HepG2 (cell line): Measurements from ENCODE around the gene CCNG1. TPM values are rescaled to one million over a fixed set of nuclear protein-coding genes. Genes with fewer than 3 reads are reported as not detected.
A peak's percentile ranks its signal among the peaks of the same experiment; 100 is the strongest.

ENCODE experiments used
- ATAC-seq: fragments of 200-7000 bp; cut with Tn5 transposase; 3 replicates; pipeline ENCODE4 v1.9.1; 2020; ENCODE audit warnings: mild to moderate bottlenecking, moderate library complexity
- BruUV-seq: library from RNA; stranded (reverse); fragments of 400-500 nt; replicated peaks from 2 replicates; lab custom pipeline; 2021; lab: Mats Ljungman, UMichigan
- CTCF ChIA-PET: fragments of 300-600 bp; formaldehyde crosslinking; extraction: SDS; loops from one replicate; lab custom pipeline; 2021; ENCODE audit warnings: low total read pairs, inconsistent platforms, low intra/inter-chr PET ratio; lab: Yijun Ruan, JAX
- POLR2A ChIA-PET: fragments of 350-600 bp; sonication (Branson Sonifier 250); formaldehyde crosslinking; loops from one replicate; lab custom pipeline; 2020; ENCODE audit warnings: antibody characterized with exemption, inconsistent platforms; lab: Yijun Ruan, JAX
- DNase-seq: peaks from one replicate; pipeline ENCODE4 v3.0.0-alpha.2; 2015; ENCODE audit warnings: low spot score
- FAIRE-seq: peaks from 3 replicates; lab custom pipeline; 2011; peaks lifted over from hg19 to GRCh38; lab: Jason Lieb, UNC
- H2AFZ ChIP-seq: one replicate; pipeline ENCODE4 v1.6.1; 2011; ENCODE audit warnings: low read length, inconsistent platforms
- H3K27ac ChIP-seq: fragments of 300-600 bp; 3 replicates; pipeline ENCODE4 v1.8.0; 2011; ENCODE audit warnings: mixed run types, mild to moderate bottlenecking, mixed read lengths, low read length, inconsistent platforms; ENCODE audit not compliant: insufficient read depth; ENCODE audit errors: extremely low read length
- H3K27me3 ChIP-seq, 2 experiments: fragments of 200-600 bp in 1 of 2; 2 replicates in 1 of 2; 3 replicates in 1 of 2; pipeline versions ENCODE4 v1.6.0 to v1.8.0; 2011; ENCODE audit warnings: low read length in 2 of 2, mild to moderate bottlenecking in 2 of 2, moderate library complexity in 2 of 2, inconsistent platforms in 1 of 2; ENCODE audit not compliant: insufficient read depth in 2 of 2, control insufficient read depth in 1 of 2
- H3K36me3 ChIP-seq, 2 experiments: fragments of 200-600 bp in 1 of 2; replicated peaks in 1 of 2; 2 replicates in 1 of 2; 3 replicates in 1 of 2; pipeline versions ENCODE4 v1.5.1 to v1.8.0; 2011; ENCODE audit warnings: low read length in 2 of 2, inconsistent platforms in 1 of 2; ENCODE audit not compliant: insufficient read depth in 2 of 2, control insufficient read depth in 1 of 2
- H3K4me1 ChIP-seq: 2 replicates; pipeline ENCODE4 v1.5.1; 2012; ENCODE audit warnings: low read length, inconsistent platforms; ENCODE audit not compliant: insufficient read depth
- H3K4me2 ChIP-seq: 2 replicates; pipeline ENCODE4 v1.6.0; 2011; ENCODE audit warnings: low read depth, low read length, inconsistent platforms
- H3K4me3 ChIP-seq, 3 experiments: fragments of 200-600 bp in 1 of 3; sonication (generic), shearing (Covaris generic) in 1 of 3; replicated peaks in 1 of 3; 2 replicates each; pipeline ENCODE4 v1.5.1; 2011 to 2016; ENCODE audit warnings: low read length in 3 of 3, inconsistent platforms in 2 of 3, low read depth in 2 of 3, mild to moderate bottlenecking in 2 of 3, control low read depth in 1 of 3, mixed read lengths in 1 of 3; ENCODE audit not compliant: insufficient read depth in 1 of 3
- H3K79me2 ChIP-seq: one replicate; pipeline ENCODE4 v1.6.1; 2011; ENCODE audit warnings: low read length, inconsistent platforms; ENCODE audit not compliant: insufficient read depth
- H3K9ac ChIP-seq: 2 replicates; pipeline ENCODE4 v1.6.0; 2011; ENCODE audit warnings: mild to moderate bottlenecking, low read depth, low read length, inconsistent platforms; ENCODE audit not compliant: insufficient read depth
- H3K9me3 ChIP-seq: 2 replicates; pipeline ENCODE4 v1.5.1; 2012; ENCODE audit warnings: mild to moderate bottlenecking, low read length
- H4K20me1 ChIP-seq: 2 replicates; pipeline ENCODE4 v1.6.0; 2011; ENCODE audit warnings: inconsistent platforms, mild to moderate bottlenecking, low read length, moderate library complexity; ENCODE audit not compliant: insufficient read depth
- BORCS8-MEF2B ChIP-seq: sonication (generic); formaldehyde crosslinking; IDR thresholded peaks from 2 replicates; pipeline ENCODE4 v1.8.0; 2022; ENCODE audit warnings: mild to moderate bottlenecking, missing genetic modification reagents
- FIP1L1 ChIP-seq: fragments of 200-400 bp; formaldehyde crosslinking; IDR thresholded peaks from 2 replicates; pipeline ENCODE4 v1.6.1; 2018; ENCODE audit warnings: low read depth, mild to moderate bottlenecking, low read length, moderate library complexity, borderline replicate concordance; ENCODE audit not compliant: insufficient read depth
- KDM2A ChIP-seq: sonication (generic); formaldehyde crosslinking; IDR thresholded peaks from 2 replicates; pipeline ENCODE4 v1.4.0; 2020; ENCODE audit warnings: low read depth, missing genetic modification reagents, borderline replicate concordance
- KDM4B ChIP-seq: sonication (generic); formaldehyde crosslinking; IDR thresholded peaks from 2 replicates; pipeline ENCODE4 v1.4.0; 2020; ENCODE audit warnings: missing genetic modification reagents
- KLF6 ChIP-seq: IDR thresholded peaks from 2 replicates; pipeline ENCODE4 v1.8.0; 2016; ENCODE audit warnings: missing biosample characterization, missing genetic modification reagents
- KMT2B ChIP-seq: IDR thresholded peaks from 2 replicates; pipeline ENCODE4 v1.6.1; 2016; ENCODE audit warnings: missing genetic modification reagents, missing compliant biosample characterization
- LCORL ChIP-seq, 2 experiments: fragments of 450-650 bp in 1 of 2; sonication (generic) in 1 of 2; formaldehyde crosslinking in 1 of 2; IDR thresholded peaks; 2 replicates each; pipeline versions ENCODE4 v1.5.0 to v1.6.1; 2017 to 2020; ENCODE audit warnings: antibody characterized with exemption in 1 of 2, missing genetic modification reagents in 1 of 2
- MED1 ChIP-seq: sonication (generic); formaldehyde crosslinking; IDR thresholded peaks from 2 replicates; pipeline ENCODE4 v1.4.0; 2020; ENCODE audit warnings: missing genetic modification reagents
- NCOA2 ChIP-seq: sonication (generic); formaldehyde crosslinking; IDR thresholded peaks from 2 replicates; pipeline ENCODE4 v1.8.0; 2022; ENCODE audit warnings: inconsistent platforms
- NCOR1 ChIP-seq: fragments of 200-600 bp; sonication (generic); IDR thresholded peaks from 2 replicates; pipeline ENCODE4 v1.7.0; 2017; ENCODE audit warnings: antibody characterized with exemption, low read length, borderline replicate concordance
- NR2F1 ChIP-seq, 2 experiments: fragments of 450-650 bp in 1 of 2; formaldehyde crosslinking in 1 of 2; IDR thresholded peaks; 2 replicates each; pipeline versions ENCODE4 v1.5.0 to v1.6.1; 2016 to 2020; ENCODE audit warnings: mild to moderate bottlenecking in 1 of 2, missing compliant biosample characterization in 1 of 2, missing genetic modification reagents in 1 of 2, moderate library complexity in 1 of 2
- NR2F6 ChIP-seq, 2 experiments: IDR thresholded peaks; 2 replicates each; pipeline ENCODE4 v1.6.1; 2016; ENCODE audit warnings: antibody characterized with exemption in 1 of 2, mild to moderate bottlenecking in 1 of 2
- RBFOX2 ChIP-seq: fragments of 200-400 bp; formaldehyde crosslinking; IDR thresholded peaks from 2 replicates; pipeline ENCODE4 v1.6.1; 2017; ENCODE audit warnings: low read depth, mild to moderate bottlenecking, low read length
- RFXANK ChIP-seq: IDR thresholded peaks from 2 replicates; pipeline ENCODE4 v1.6.1; 2016
- RFXAP ChIP-seq: sonication (generic); formaldehyde crosslinking; IDR thresholded peaks from 2 replicates; pipeline ENCODE4 v1.4.0; 2020; ENCODE audit warnings: missing genetic modification reagents, borderline replicate concordance
- SIN3A ChIP-seq: IDR thresholded peaks from 2 replicates; pipeline ENCODE4 v1.6.1; 2011; ENCODE audit warnings: low read depth, mild to moderate bottlenecking, control low read depth, low read length, borderline replicate concordance
- SMARCE1 ChIP-seq: fragments of 450-650 bp; IDR thresholded peaks from 2 replicates; pipeline ENCODE4 v1.6.1; 2017; ENCODE audit warnings: borderline replicate concordance
- ZBTB10 ChIP-seq: sonication (generic); formaldehyde crosslinking; IDR thresholded peaks from 2 replicates; pipeline ENCODE4 v1.4.0; 2020; ENCODE audit warnings: missing genetic modification reagents, borderline replicate concordance
- ZEB1 ChIP-seq: IDR thresholded peaks from 2 replicates; pipeline ENCODE4 v1.6.1; 2012; ENCODE audit warnings: mild to moderate bottlenecking, low read depth, inconsistent platforms; ENCODE audit not compliant: insufficient replicate concordance
- ZNF234 ChIP-seq: sonication (generic); formaldehyde crosslinking; conservative IDR thresholded peaks from 2 replicates; pipeline ENCODE4 v1.5.1; 2020; ENCODE audit warnings: mild to moderate bottlenecking, missing genetic modification reagents
- ZNF3 ChIP-seq: IDR thresholded peaks from 2 replicates; pipeline ENCODE4 v1.7.0; 2017; ENCODE audit warnings: inconsistent platforms
- ZNF317 ChIP-seq: sonication (generic); formaldehyde crosslinking; IDR thresholded peaks from 2 replicates; pipeline ENCODE4 v1.5.0; 2020; ENCODE audit warnings: mild to moderate bottlenecking, missing genetic modification reagents
- ZNF552 ChIP-seq: sonication (generic); formaldehyde crosslinking; IDR thresholded peaks from 2 replicates; pipeline ENCODE4 v1.9.0; 2022; ENCODE audit warnings: missing genetic modification reagents, mild to moderate bottlenecking, borderline replicate concordance
- ZNF776 ChIP-seq: sonication (generic); formaldehyde crosslinking; IDR thresholded peaks from 2 replicates; pipeline ENCODE4 v1.4.0; 2020; ENCODE audit warnings: mild to moderate bottlenecking, missing genetic modification reagents
- WGBS: methylation state at CpG from one replicate; pipeline ENCODE4 v1.1.6; 2017; ENCODE audit warnings: low lambda C conversion rate; 5-methylcytosine and 5-hydroxymethylcytosine counted together
- in situ Hi-C: cut with HindIII; loops from 2 replicates; pipeline ENCODE4 v1.10.0; 2017; ENCODE audit warnings: low pct_unique_long_range_greater_than_20kb; ENCODE audit not compliant: extremely low pct_ligation_motif_present
- intact Hi-C: fragments of 100-400 bp; cut with micrococcal nuclease; formaldehyde crosslinking; loops from one replicate; pipeline ENCODE4 v1.10.0; 2022; ENCODE audit not compliant: unreplicated experiment
- polyA plus RNA-seq, 8 experiments: library from polyadenylated mRNA; depleted of rRNA in 3 of 8; stranded (reverse) in 7 of 8; unstranded in 1 of 8; fragments of >200 nt; fragmentation: Illumina TruSeq in 4 of 8; extraction: Trizol in 4 of 8; gene quantifications; 2 replicates each; pipeline versions ENCODE4 v1.2.1 to v1.2.3, GENCODE V29; 2011 to 2016; ENCODE audit warnings: low read depth in 4 of 8, missing spikeins in 1 of 8, mixed read lengths in 1 of 8; ENCODE audit not compliant: insufficient read depth in 1 of 8
- total RNA-seq, 5 experiments: library from RNA; depleted of rRNA; stranded (reverse); fragments of >200 nt; fragmentation: Illumina TruSeq; extraction: Trizol; gene quantifications; 2 replicates each; pipeline ENCODE4 v1.2.3, GENCODE V29; 2016; ENCODE audit warnings: low read depth in 1 of 5

CCNG1 gene
- total and polyA plus RNA-seq, 2 of the 13 experiments (the other 11 are each of a cell fraction or from before 2014, with no cell fraction given) = 181 to 353 TPM

DNA sequence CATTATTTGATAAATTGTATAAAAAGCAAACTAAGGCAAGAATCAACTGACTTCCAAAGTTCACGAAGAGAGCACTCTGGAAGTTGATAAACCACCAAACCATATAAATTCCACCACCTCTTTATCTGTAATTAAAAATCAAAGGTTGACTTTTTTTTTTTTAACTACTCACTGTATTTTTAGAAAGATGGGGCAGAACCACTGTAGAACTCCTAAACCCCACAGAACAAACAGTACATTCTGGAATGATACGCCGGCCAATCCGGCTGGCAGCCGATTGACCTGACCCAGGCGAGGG lies 435 bp upstream of the CCNG1 start:
- ATAC-seq (no peak), FAIRE-seq (no peak), DNase-seq (no peak)
- ChIA-PET POLR2A (interaction anchor here (0.8 to 9.3 kb wide), 7 partner anchors 12 to 52 kb away, joined by 4 to 182 read pairs (median 4); partner anchors contain the start of genes HMMR and NUDCD2), CTCF (no interaction called here)
- Histone ChIP-seq H3K9ac (peak overlapping the region; percentile 65; the same call in 1 of the 2 replicates), H3K4me1 (peaks cover 61% of the 10 kb centered on the region), H2AFZ (peak overlapping the region; percentile 84), H3K27me3 (no peaks in the 10 kb centered on the region; a peak in 1 of 5 replicates), H4K20me1 (peaks cover 34% of the 10 kb centered on the region), H3K27ac (peak overlapping the region; percentile 66), H3K36me3 (peaks cover 1 to 16% of the 10 kb centered on the region in 2 experiments; a peak in 3 of 5 replicates), H3K4me3 (peak overlapping the region; percentile 43 to 71 (median 54); a peak in 5 of 6 replicates), H3K79me2 (peaks cover 44% of the 10 kb centered on the region), H3K9me3 (no peaks in the 10 kb centered on the region), H3K4me2 (peak overlapping the region; percentile 80)
- no TSS peak for BruUV-seq
- in situ Hi-C loops (no loop called here), intact Hi-C loops (loop anchor here (1.0 to 2.0 kb wide), 3 partner anchors 18 to 67 kb away; partner anchors contain the start of genes HMMR and NUDCD2)
- TF ChIP-seq SIN3A (0 out of 2 replicates have a peak, but pooled peaks have one; percentile 7), LCORL (IDR thresholded peaks at IDR 0.05) (no peak), LCORL (CRISPR knock-in tag; IDR thresholded peaks at IDR 0.05) (no peak), KDM4B (CRISPR knock-in tag) (no peak), ZEB1 (peak; percentile 10), RFXAP (CRISPR knock-in tag) (0 out of 2 replicates have a peak, but pooled peaks have one; percentile 4), KLF6 (CRISPR knock-in tag) (0 out of 2 replicates have a peak, but pooled peaks have one; percentile 17), ZNF776 (CRISPR knock-in tag) (no peak), SMARCE1 (no peak), NR2F1 (CRISPR knock-in tag; IDR thresholded peaks at IDR 0.05) (peak; percentile 45; a peak in 2 of 4 replicates), RFXANK (CRISPR knock-in tag) (no peak), KMT2B (CRISPR knock-in tag) (no peak), MED1 (CRISPR knock-in tag) (no peak), ZNF552 (no peak), ZNF234 (CRISPR knock-in tag) (0 out of 2 replicates have a peak, but pooled peaks have one; percentile 11), KDM2A (no peak), ZBTB10 (0 out of 2 replicates have a peak, but pooled peaks have one; percentile 27), RBFOX2 (no peak), NR2F6 (IDR thresholded peaks at IDR 0.05) (no peak; the same call in 1 of the 2 replicates), NR2F6 (CRISPR knock-in tag; IDR thresholded peaks at IDR 0.05) (0 out of 2 replicates have a peak, but pooled peaks have one; percentile 41), ZNF3 (CRISPR knock-in tag) (no peak), BORCS8-MEF2B (CRISPR knock-in tag) (no peak), FIP1L1 (no peak), NCOR1 (no peak), ZNF317 (CRISPR knock-in tag) (0 out of 2 replicates have a peak, but pooled peaks have one; percentile 7), NCOA2 (0 out of 2 replicates have a peak, but pooled peaks have one; percentile 12)
- 6% methylated on average over 6 of the region's 6 CpGs for WGBS
